ENCODE measurements around the gene SOCS1. TPM values are rescaled to one million over a fixed set of nuclear protein-coding genes. Genes with fewer than 3 reads are reported as not detected.

The SOCS1 gene
- total and polyA plus RNA-seq, 9 of the 15 experiments (the other 6 are each of a cell fraction or from before 2014, with no cell fraction given): 0.04 to 7.5 (median 2.3) TPM

DNA sequence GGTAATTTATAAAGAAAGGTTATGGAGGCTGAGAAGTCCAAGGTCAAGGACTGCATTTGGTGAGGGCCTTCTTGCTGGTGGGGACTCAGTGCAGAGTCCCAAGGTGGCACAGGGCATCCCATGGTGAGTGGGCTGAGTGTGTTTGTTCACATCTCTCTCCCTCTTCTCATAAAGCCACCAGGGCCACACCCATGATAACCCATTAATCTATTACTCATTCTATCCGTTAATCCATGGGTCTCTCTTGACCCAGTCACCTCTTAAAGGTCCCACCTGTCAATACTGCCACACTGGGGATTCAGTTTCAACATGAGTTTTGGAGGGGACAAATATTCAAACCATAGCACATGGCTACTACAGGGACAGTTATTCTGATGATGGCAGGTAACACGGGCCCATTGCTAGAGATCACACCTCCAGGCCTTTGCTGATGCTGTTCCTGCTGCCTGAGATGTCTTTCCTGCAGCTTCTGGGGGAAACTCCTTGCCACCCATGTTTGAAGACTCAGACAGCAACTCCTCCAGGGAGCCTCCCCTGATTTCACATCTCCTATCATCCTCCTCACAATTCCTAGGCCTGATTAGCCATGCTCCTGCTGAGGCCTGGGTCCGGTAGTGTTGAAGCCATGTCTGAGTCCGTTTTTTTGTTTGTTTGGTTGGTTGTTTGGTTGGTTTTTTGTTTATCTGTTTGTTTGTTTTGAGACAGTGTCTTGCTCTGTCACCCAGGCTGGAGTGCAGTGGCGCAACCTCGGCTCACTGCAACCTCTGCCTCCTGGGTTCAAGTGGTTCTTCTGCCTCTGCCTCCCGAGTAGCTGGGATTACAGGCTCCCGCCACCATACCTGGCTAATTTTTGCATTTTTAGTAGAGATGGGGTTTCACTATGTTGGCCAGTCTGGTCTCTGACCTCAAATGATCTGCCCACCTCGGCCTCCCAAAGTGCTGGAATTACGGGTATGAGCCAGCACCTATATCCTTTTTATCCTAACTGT lies 16.1 kb downstream of the SOCS1 start:
- intact Hi-C loops (cut with micrococcal nuclease) (loop anchor here (2.0 kb wide), 1 partner anchor 135 kb away; no protein-coding TSS in a partner anchor), in situ Hi-C loops (cut with MboI) (no loop called here)
- no peak for ATAC-seq
- Histone ChIP-seq H3K9me1 (ENCODE audit: control insufficient read depth, insufficient read depth, low read length) (no peaks in the 10 kb centered on the region), H3K4me3 (peak overlapping the region; percentile 35; the same call in 1 of the 2 replicates), H3K9ac (ENCODE audit: insufficient read depth in 1 of 2, low read depth in 2 of 2, low read length in 2 of 2) (peak overlapping the region in 1 of 2 experiments; percentile 89; a peak in 1 of 4 replicates), H3K4me2 (ENCODE audit: insufficient read depth, low read length) (peak overlapping the region; percentile 87), H3K36me3 (ENCODE audit: control insufficient read depth, insufficient read depth, low read length) (no peaks in the 10 kb centered on the region), H2AFZ (ENCODE audit: low read depth, low read length) (0 out of 2 replicates have a peak overlapping the region, but pooled peaks have one; percentile 46), H3K27me3 (ENCODE audit: control insufficient read depth in 2 of 2, insufficient read depth in 2 of 2, low read length in 2 of 2) (no peaks in the 10 kb centered on the region), H3K9me3 (replicated peaks; ENCODE audit: control insufficient read depth, insufficient read depth, low read depth, low read length) (no peaks in the 10 kb centered on the region), H3K4me1 (replicated peaks in 1 of 2; ENCODE audit: control insufficient read depth in 2 of 2, insufficient read depth in 2 of 2, low read length in 2 of 2) (peaks cover 36 to 40% of the 10 kb centered on the region in 2 experiments), H4K20me1 (replicated peaks; ENCODE audit: control insufficient read depth, insufficient read depth, low read length) (no peaks in the 10 kb centered on the region; the same call in 1 of the 2 replicates), H3K27ac (ENCODE audit: extremely low read depth, low read depth, low read length) (no peak overlapping the region), H3K79me2 (ENCODE audit: control insufficient read depth, insufficient read depth, low read length) (peaks cover 14% of the 10 kb centered on the region; the same call in 2 of the 3 replicates)
- ChIA-PET POLR2A (interaction anchor here (1.5 kb wide), 1 partner anchor 15 kb away, joined by 16 read pairs; the partner anchor contains the start of gene SOCS1), CTCF (ENCODE audit: low intra/inter-chr PET ratio) (no interaction called here)
- FAIRE-seq: no peak
- 50% methylated on average over 10 of the region's 10 CpGs for WGBS (ENCODE audit: insufficient coverage, low coverage, missing lambda C conversion rate)
- BruUV-seq (replicated peaks): no TSS peak
- DNase-seq (ENCODE audit: extremely low read depth in 1 of 4, low spot score in 3 of 4): no peak
- TF ChIP-seq SIN3B (IDR thresholded peaks at IDR 0.05; ENCODE audit: low read depth) (no peak), HDGF (IDR thresholded peaks at IDR 0.05) (peak; percentile 51; the same call in 1 of the 2 replicates), BDP1 (IDR thresholded peaks at IDR 0.05; ENCODE audit: insufficient read depth, insufficient read length) (no peak), NFIX (CRISPR knock-in tag; IDR thresholded peaks at IDR 0.05; ENCODE audit: low read depth) (no peak), ZKSCAN3 (CRISPR knock-in tag; IDR thresholded peaks at IDR 0.05) (no peak), MCM5 (IDR thresholded peaks at IDR 0.05; ENCODE audit: low read depth) (no peak), GATAD2B (IDR thresholded peaks at IDR 0.05; ENCODE audit: borderline replicate concordance) (no peak), ILK (tag; IDR thresholded peaks at IDR 0.05; ENCODE audit: borderline replicate concordance, low read depth) (no peak), POLR3A (IDR thresholded peaks at IDR 0.05; ENCODE audit: borderline replicate concordance, extremely low read depth, insufficient read depth, insufficient read length) (no peak), IFI16 (CRISPR knock-in tag; IDR thresholded peaks at IDR 0.05) (no peak), NCOA6 (IDR thresholded peaks at IDR 0.05) (no peak), ATF7 (IDR thresholded peaks at IDR 0.05) (no peak)
- TF ChIP-seq, protein P1, sequence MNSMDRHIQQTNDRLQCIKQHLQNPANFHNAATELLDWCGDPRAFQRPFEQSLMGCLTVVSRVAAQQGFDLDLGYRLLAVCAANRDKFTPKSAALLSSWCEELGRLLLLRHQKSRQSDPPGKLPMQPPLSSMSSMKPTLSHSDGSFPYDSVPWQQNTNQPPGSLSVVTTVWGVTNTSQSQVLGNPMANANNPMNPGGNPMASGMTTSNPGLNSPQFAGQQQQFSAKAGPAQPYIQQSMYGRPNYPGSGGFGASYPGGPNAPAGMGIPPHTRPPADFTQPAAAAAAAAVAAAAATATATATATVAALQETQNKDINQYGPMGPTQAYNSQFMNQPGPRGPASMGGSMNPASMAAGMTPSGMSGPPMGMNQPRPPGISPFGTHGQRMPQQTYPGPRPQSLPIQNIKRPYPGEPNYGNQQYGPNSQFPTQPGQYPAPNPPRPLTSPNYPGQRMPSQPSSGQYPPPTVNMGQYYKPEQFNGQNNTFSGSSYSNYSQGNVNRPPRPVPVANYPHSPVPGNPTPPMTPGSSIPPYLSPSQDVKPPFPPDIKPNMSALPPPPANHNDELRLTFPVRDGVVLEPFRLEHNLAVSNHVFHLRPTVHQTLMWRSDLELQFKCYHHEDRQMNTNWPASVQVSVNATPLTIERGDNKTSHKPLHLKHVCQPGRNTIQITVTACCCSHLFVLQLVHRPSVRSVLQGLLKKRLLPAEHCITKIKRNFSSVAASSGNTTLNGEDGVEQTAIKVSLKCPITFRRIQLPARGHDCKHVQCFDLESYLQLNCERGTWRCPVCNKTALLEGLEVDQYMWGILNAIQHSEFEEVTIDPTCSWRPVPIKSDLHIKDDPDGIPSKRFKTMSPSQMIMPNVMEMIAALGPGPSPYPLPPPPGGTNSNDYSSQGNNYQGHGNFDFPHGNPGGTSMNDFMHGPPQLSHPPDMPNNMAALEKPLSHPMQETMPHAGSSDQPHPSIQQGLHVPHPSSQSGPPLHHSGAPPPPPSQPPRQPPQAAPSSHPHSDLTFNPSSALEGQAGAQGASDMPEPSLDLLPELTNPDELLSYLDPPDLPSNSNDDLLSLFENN (IDR thresholded peaks at IDR 0.05; ENCODE audit: low read depth in 2 of 2, low read length in 2 of 2): no peak
- TF ChIP-seq, protein P2, sequence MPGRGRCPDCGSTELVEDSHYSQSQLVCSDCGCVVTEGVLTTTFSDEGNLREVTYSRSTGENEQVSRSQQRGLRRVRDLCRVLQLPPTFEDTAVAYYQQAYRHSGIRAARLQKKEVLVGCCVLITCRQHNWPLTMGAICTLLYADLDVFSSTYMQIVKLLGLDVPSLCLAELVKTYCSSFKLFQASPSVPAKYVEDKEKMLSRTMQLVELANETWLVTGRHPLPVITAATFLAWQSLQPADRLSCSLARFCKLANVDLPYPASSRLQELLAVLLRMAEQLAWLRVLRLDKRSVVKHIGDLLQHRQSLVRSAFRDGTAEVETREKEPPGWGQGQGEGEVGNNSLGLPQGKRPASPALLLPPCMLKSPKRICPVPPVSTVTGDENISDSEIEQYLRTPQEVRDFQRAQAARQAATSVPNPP (IDR thresholded peaks at IDR 0.05; ENCODE audit: borderline replicate concordance, insufficient read depth, insufficient read length): no peak
- TF ChIP-seq, protein P3, sequence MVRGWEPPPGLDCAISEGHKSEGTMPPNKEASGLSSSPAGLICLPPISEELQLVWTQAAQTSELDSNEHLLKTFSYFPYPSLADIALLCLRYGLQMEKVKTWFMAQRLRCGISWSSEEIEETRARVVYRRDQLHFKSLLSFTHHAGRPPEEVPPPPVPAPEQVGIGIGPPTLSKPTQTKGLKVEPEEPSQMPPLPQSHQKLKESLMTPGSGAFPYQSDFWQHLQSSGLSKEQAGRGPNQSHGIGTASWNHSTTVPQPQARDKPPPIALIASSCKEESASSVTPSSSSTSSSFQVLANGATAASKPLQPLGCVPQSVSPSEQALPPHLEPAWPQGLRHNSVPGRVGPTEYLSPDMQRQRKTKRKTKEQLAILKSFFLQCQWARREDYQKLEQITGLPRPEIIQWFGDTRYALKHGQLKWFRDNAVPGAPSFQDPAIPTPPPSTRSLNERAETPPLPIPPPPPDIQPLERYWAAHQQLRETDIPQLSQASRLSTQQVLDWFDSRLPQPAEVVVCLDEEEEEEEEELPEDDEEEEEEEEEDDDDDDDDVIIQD (CRISPR knock-in tag; IDR thresholded peaks at IDR 0.05): no peak

Measured in K562 (cell line).